Measurements from ENCODE around the gene SPG7.

DNA sequence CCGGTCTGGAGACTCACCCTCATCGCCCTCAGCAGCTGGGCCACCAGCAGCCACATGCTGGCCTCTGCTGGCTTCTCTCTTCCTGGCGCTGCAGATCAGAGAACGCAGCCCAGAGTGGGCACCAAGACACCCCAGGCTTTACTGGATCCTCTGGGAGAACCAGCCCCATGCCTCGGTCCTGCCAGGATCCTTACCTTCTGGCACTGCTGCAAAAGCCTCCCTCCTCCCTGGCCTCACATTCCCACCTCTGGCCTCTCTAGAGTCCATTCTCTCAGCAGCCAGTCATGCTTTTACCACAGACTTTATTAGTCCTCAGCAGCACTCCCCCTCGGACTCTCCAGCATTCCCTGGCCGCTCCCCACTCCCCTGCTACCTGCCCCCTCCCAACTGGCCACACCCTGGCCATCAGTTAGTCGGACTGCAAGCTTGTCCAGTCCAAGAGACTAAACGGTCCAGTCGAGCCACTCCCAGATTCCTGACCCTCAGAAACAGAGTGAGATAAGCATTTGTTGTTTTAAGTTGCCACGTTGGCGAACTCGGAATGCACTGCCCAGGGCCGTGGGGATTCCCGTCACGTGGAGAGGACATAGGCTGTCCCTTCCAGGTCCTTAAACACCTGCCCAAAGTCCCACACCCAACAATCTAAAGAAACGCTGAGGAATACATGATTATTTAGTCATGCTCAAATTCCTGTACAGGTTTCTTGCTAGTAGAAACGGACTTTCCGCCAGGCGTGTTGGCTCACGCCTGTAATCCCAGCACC lies 5.9 kb upstream of the SPG7 start:
- TF ChIP-seq, protein P1, sequence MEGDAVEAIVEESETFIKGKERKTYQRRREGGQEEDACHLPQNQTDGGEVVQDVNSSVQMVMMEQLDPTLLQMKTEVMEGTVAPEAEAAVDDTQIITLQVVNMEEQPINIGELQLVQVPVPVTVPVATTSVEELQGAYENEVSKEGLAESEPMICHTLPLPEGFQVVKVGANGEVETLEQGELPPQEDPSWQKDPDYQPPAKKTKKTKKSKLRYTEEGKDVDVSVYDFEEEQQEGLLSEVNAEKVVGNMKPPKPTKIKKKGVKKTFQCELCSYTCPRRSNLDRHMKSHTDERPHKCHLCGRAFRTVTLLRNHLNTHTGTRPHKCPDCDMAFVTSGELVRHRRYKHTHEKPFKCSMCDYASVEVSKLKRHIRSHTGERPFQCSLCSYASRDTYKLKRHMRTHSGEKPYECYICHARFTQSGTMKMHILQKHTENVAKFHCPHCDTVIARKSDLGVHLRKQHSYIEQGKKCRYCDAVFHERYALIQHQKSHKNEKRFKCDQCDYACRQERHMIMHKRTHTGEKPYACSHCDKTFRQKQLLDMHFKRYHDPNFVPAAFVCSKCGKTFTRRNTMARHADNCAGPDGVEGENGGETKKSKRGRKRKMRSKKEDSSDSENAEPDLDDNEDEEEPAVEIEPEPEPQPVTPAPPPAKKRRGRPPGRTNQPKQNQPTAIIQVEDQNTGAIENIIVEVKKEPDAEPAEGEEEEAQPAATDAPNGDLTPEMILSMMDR (conservative IDR thresholded peaks at IDR 0.05; ENCODE audit: low read depth, low read length) = no peak
- TF ChIP-seq RAD21 (IDR thresholded peaks at IDR 0.05; ENCODE audit: low read length) = no peak

Data from IMR-90 (cell line).